Stimulated activated CD4-positive, alpha-beta T cell treated with anti-CD3 and anti-CD28 coated beads, Interleukin-4, amount 100 ng/mL, for 4 hours (primary cell): ENCODE measurements around the gene SCRN1.
"Not testable (repeated sequence)": the region's sequence is repeated elsewhere in the genome, so short reads cannot be mapped to it uniquely, and the experiment has no call there.

Source experiments
- DNase-seq, 2 experiments: peaks; one replicate each; pipeline ENCODE4 v3.0.0-alpha.2; 2020

SCRN1 gene

GRCh38 chr7:29922921-29923700 is 66.5 kb downstream of the SCRN1 start:
- no peak for DNase-seq

DNA sequence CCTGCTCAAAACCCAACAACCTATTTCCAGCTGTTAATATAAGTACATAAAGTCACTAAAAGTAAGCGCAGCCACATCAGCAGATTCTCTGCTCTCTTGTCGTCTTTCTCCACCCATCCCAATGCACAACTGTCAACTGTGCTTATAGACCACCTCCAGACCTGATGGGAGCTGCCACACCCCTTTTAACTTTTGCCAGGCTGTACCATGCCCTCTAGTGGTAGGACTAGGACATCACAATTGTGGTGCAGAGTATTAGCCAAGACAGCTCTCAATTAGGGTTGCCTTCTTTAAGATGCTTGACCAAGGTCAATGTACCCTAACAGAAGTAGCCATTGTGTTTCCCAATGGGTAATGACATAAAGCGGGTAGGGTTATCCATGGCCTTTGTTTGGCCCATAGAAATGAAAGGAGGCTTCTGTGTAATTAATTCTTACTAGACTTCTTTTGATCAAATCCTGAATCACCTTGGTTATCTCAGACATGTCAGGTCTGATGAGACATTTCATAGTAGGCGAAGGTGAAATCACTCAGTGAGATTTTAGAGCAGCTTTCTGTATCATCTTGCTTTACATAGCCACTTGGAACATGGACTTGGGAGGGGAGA is 68.1 kb downstream of the SCRN1 start:
- DNase-seq: peak; percentile 2 to 18

- no peak for DNase-seq
These were observed 69.1 kb downstream of the SCRN1 start for GRCh38 chr7:29920491-29920890.

GRCh38 chr7:29919790-29920189 is 69.8 kb downstream of the SCRN1 start:
- no peak for DNase-seq

DNA sequence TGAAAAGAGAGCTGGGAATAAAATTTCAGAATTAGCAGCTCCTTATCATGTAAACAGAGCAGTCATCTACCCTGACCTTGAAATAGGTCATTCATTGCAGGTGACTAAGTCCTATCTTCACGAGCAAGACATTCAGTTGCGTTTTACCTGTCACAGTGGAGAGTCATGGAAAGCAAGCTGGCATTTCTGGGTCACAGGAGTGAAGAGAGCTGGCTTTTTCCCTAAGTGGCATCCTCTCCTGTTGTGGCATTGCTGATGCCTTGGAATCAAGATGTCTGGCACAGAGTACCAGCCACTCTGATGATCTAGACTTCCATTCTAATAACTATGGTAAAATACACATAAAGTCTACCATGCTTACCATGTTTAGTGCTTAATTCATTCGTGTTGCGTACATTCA is 70.8 kb downstream of the SCRN1 start:
- no peak for DNase-seq

DNA sequence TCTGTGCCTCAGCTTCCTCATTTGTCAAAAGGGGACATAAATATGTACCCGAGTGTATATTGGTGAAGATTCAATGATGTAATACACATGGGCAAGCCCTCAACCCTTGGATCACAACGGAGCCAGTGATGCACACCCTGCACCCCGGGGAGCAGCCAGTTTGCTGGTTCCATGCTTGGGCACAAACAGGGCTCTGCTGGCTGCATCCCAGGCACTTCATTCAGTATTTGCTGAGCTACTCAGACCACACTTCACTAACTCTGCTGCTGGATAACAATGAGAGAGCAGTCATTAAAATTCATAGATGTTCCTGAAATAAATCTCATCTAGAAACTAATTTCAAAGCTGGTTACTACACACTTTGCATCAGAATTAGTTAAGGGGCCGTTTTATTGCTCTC is 72.0 kb downstream of the SCRN1 start:
- DNase-seq: no peak

DNA sequence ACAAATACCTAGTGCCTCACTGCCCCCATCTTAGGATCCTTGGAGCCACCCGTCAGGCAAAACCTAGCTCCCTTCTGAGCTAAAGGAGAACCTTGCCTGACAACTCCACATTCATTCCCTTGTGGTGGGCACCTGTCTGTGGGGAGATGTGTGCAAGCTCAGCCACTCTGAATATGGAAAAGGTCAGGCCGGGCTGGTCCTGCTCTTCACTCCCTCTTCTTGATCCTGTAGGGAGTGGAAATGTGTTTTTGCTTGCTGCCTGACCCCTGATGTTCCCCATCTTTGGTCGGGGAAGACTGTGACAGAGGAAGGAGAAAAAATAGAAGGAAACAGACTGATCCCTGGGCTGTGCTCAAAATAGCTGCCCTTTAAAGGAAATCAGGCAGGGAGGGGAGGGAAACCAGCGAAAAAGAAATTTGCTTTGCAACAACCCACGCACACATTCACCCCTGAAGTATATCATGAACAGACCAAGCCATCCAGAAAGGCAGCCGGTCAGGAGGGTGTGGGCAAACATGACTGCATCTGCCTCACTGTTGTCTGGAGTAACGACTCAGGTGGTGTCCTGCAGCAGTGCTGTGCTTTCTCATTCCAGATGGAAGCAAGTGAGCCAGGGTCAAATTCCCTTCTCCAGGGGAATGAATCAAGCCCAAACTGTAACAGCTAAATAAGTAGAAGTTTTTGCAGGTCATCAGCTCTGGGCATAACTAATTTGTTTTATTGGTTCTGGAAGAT is 74.0 kb downstream of the SCRN1 start:
- no peak for DNase-seq

GRCh38 chr7:29914180-29914579 is 75.4 kb downstream of the SCRN1 start:
- DNase-seq: no peak

- DNase-seq: no peak
These were observed 83.2 kb downstream of the SCRN1 start for GRCh38 chr7:29906200-29907022.

- DNase-seq: no peak
These were observed 88.9 kb downstream of the SCRN1 start for GRCh38 chr7:29900745-29901144.

- DNase-seq: no peak
These were observed 91.3 kb downstream of the SCRN1 start for GRCh38 chr7:29898301-29898700.

- DNase-seq: no peak
These were observed 92.8 kb downstream of the SCRN1 start for GRCh38 chr7:29896685-29897411.

DNA sequence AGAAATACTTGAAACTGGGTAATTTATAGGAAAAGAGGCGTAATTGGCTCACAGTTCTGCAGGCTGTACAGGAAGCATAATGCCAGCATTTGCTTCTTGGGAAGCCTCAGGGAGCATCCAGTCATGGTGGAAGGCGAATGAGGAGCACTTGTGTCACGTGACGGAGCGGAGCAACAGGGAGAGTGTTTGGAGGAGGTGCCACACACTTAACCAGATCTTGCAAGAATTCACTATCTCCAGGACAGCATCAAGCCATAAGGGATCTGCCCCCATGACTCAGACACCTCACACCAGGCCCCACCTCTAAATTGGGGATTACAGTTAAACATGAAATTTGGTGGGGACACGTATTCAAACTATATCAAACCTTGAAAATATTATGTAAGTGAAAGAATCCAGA is 94.0 kb downstream of the SCRN1 start:
- DNase-seq: no peak

DNA sequence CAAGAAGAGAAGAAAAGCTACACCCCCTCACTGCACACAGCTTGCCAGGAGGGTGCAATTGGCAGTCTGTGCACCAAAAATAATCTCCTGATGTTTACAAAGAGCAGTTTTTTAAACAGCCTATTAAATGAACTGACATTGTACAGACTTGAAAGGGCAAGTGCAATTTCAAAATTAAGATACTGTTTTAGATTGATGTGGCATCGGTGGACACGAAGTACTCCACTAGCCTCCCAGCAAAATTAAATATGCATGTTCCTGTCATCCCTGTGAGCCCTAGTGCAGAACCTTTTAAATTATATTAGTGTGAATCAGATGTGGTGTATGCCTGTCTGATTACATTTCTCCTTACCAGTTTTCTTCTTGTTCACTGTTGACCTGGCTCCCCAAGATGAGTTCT is 95.3 kb downstream of the SCRN1 start:
- DNase-seq: no peak

DNA sequence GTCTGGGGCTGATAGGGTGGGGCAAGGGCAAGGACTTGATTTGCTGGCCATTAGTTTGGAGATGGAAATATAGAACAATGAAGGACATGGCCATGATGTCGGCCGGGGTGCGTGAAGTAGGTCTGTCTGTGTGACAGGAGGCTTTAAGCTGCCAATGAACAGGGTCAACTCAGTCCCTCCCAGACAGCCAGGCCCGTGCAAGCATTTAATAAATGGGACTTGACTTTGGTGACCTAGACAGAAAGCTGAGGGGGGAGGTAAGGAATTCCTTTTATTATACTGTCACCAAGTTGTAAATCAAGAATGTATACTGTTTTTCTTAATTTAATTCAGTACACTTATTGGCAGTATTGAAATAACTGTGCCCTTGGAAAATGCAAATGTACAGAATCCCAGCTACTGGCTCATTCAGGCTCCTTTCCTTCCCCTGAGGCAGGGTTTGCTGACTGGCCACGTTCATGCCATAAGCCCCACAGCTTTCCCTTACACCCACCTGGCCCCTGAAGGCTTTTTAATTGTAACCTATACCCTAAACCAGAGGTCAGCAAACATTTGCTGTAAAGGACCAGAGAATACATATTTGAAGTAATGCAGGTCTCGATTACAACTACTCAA is 96.1 kb downstream of the SCRN1 start:
- DNase-seq: no peak

DNA sequence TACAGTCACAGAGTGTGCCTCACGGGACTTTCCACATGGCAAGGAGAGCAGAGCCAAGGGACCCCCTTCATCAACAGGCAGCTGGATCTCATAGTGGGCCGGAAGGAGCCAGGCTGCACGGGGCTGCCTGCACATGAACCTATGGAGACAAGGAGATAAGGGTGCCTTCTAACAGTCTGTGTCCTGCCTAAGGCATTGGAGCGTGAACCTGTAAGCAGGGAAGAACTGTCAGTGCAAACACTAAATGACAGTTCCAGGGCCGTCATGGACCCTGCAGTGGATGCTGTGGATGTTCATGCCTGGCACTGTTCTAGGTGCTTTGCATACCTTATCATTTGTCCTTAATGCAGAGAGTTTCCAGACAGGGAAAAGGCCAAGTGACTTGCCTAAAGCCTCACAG is 97.4 kb downstream of the SCRN1 start:
- no peak for DNase-seq

GRCh38 chr7:29891766-29892165 is 97.8 kb downstream of the SCRN1 start:
- no peak for DNase-seq

- DNase-seq: not testable (repeated sequence)
These were observed 98.8 kb downstream of the SCRN1 start for GRCh38 chr7:29890786-29891185.

DNA sequence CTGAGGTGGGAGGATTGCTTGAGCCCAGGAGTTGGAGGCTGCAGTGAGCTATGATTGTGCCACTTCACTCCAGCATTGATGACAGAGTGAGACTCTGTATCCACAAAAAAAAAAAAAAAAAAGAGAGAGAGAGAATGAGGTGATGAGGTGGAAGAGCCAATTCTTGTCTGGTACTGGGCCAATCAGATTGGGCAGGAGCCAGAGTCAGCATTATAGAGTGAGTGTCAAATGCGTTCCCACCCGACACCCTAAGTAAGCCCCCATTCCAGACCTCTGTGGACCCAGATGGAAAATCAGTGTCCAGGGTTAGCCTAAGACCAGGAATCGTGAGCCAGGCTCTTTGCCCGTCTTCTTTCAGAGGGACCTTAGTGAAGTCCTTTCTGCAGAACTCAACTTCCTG is 99.3 kb downstream of the SCRN1 start:
- DNase-seq: no peak

- no peak for DNase-seq
These were observed 100.3 kb downstream of the SCRN1 start for GRCh38 chr7:29889288-29889687.

DNA sequence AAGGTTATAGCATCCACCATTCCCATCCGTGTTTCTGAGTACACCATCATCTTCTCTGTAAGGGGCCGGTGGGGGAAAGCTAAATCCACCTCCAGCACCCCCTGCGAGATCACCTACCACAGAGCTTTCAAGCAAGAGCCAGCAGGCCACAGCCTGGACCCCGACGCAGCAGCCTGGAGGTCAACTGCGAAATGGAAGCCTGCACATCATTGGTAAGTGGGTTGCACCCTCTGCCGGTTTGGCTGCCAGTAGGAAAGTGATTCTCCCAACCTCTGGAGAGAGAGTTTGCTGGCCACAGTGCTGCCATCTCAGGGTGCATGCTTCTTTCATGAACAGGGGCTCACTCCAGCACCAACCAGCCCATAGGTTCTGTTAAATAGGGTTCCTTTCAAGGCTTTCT is 101.6 kb downstream of the SCRN1 start:
- DNase-seq: no peak

GRCh38 chr7:29886827-29887226 is 102.8 kb downstream of the SCRN1 start:
- DNase-seq: no peak
